ENCODE measurements around the gene STARD3. TPM values are rescaled to one million over a fixed set of nuclear protein-coding genes. Genes with fewer than 3 reads are reported as not detected.

Gene STARD3
- total and polyA plus RNA-seq, 2 of the 13 experiments (the other 11 are each of a cell fraction or from before 2014, with no cell fraction given) = 34.6 to 100 TPM

DNA sequence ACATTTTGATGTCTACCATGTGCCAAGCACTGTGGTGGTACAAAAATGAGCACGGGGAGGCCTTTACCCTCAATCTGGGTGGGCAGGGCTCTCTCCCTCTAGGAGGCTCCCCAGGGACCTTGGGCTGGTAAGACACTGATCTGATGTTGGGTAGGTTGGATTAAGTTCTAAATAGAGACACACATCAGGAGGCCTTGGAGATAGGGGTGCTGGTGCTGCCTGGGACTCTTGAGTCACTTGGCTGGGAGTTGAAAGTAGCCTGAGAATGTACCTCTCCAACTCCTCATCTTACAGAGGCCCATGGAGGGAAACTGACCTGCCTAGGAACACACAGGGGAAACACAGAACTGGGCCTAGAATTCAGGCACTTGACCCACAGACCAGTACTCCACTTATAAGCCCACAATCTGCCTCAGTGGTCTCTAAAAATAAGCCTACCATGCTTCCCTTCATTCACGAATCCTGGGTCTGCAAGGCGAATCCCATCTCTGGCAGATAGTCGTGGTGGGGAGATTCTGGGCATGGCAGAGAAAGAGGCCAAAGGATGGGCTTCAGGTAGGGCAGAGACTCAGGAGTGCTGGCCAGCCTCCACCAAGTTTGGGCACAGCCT lies 27.4 kb upstream of the STARD3 start (continued):
- TF ChIP-seq, protein P1, sequence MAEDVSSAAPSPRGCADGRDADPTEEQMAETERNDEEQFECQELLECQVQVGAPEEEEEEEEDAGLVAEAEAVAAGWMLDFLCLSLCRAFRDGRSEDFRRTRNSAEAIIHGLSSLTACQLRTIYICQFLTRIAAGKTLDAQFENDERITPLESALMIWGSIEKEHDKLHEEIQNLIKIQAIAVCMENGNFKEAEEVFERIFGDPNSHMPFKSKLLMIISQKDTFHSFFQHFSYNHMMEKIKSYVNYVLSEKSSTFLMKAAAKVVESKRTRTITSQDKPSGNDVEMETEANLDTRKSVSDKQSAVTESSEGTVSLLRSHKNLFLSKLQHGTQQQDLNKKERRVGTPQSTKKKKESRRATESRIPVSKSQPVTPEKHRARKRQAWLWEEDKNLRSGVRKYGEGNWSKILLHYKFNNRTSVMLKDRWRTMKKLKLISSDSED (CRISPR knock-in tag; IDR thresholded peaks at IDR 0.05) = no peak

DNA sequence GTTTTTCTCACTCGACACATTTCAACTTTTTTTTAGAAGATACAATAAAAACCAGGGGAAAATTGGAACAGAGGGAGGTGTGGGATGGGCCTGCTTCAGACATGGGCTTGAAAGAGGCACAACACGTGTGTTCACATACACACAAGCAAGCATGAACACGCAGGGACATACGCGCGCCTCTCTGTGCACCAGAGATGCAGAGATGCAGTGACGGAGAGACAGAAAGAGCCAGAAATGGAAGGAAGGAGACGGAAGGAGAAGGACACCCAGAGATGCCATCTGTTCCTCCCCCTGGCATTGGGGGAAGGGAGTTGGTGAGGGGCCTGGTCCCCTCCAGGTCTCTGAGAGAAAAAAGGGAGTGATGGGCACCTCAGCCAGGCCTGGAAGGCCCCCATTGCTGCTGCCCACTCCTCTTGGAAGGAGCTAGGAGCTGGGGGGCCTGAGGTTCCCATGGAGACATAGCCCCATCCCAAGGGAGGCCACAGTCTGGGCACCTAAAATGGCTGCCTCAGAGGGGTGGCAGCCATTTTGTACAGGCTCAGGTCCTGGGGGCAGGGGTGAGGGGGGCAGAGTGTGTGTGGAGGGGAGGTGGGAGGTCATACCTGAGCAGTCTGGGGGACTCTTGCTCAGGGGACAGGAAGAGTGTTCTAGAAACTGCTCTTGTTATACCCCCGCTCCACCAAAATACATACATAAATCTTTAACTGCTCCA lies 25.4 kb upstream of the STARD3 start:
- H3K9me3 ChIP-seq (ENCODE audit: low read length) = no peaks in the 10 kb centered on the region
- TF ChIP-seq YY1 (IDR thresholded peaks at IDR 0.05; ENCODE audit: insufficient read depth, insufficient replicate concordance, low read depth, low read length) (peak; percentile 58), CC2D1A (CRISPR knock-in tag; IDR thresholded peaks at IDR 0.05) (no peak)
- H3K27me3 ChIP-seq (ENCODE audit: control insufficient read depth in 1 of 2, insufficient read depth in 2 of 2, low read length in 2 of 2) = peaks cover 8 to 71% of the 10 kb centered on the region in 2 experiments
- POLR2A ChIA-PET = no interaction called here
- no peak overlapping the region for H3K9ac ChIP-seq (ENCODE audit: insufficient read depth, low read depth, low read length)
- FAIRE-seq = no peak
- no peak overlapping the region for H3K27ac ChIP-seq (ENCODE audit: extremely low read length, insufficient read depth, low read length)
- no peak overlapping the region for H2AFZ ChIP-seq (ENCODE audit: low read length)
- intact Hi-C loops (cut with micrococcal nuclease; ENCODE audit: unreplicated experiment) (no loop called here), in situ Hi-C loops (cut with HindIII; ENCODE audit: extremely low pct_ligation_motif_present, low pct_unique_long_range_greater_than_20kb) (no loop called here)
- no peaks in the 10 kb centered on the region for H3K4me1 ChIP-seq (ENCODE audit: insufficient read depth, low read length)
- no peak for DNase-seq (ENCODE audit: low spot score)
- no peaks in the 10 kb centered on the region for H3K79me2 ChIP-seq (ENCODE audit: insufficient read depth, low read length)
- CTCF ChIA-PET (ENCODE audit: low intra/inter-chr PET ratio, low total read pairs) = no interaction called here
- no TSS peak for BruUV-seq (replicated peaks)
- no peaks in the 10 kb centered on the region for H3K36me3 ChIP-seq (replicated peaks in 1 of 2; ENCODE audit: control insufficient read depth in 1 of 2, insufficient read depth in 2 of 2, low read length in 2 of 2)
- H4K20me1 ChIP-seq (ENCODE audit: insufficient read depth, low read length) = no peaks in the 10 kb centered on the region
- ATAC-seq = no peak
- no peak overlapping the region for H3K4me2 ChIP-seq (ENCODE audit: low read depth, low read length)
- H3K4me3 ChIP-seq (replicated peaks in 1 of 3; ENCODE audit: insufficient read depth in 1 of 3, low read depth in 2 of 3, low read length in 3 of 3) = no peak overlapping the region
- WGBS (ENCODE audit: low lambda C conversion rate) = 62% methylated on average over 9 of the region's 9 CpGs

All from HepG2 (cell line).